Gastroesophageal sphincter (tissue), 4 donors: ENCODE results near the gene PLAC8. TPM values are rescaled to one million over a fixed set of nuclear protein-coding genes. Genes with fewer than 3 reads are reported as not detected.

Source experiments
- ATAC-seq: fragments of 150-250 bp; one replicate; pipeline ENCODE4 v1.9.1; 2016; ENCODE audit warnings: mild to moderate bottlenecking, moderate library complexity
- H3K27ac ChIP-seq, 4 donors: fragments of 200-600 bp; sonication (generic) in 3 of 4; 1 replicate in 3 of 4; 2 replicates in 1 of 4; pipeline ENCODE4 v1.5.1; 2016 to 2019
- H3K27me3 ChIP-seq: fragments of 200-600 bp; sonication (generic); one replicate; pipeline ENCODE4 v1.5.1; 2019
- H3K36me3 ChIP-seq, 2 donors: fragments of 200-600 bp; sonication (generic); one replicate each; pipeline ENCODE4 v1.5.1; 2019; ENCODE audit warnings: control low read depth in 1 of 2
- H3K4me1 ChIP-seq, 3 donors: fragments of 200-600 bp; sonication (generic); 1 replicate in 2 of 3; 2 replicates in 1 of 3; pipeline ENCODE4 v1.5.1; 2016 to 2019; ENCODE audit warnings: control low read depth in 2 of 3
- H3K4me3 ChIP-seq, 2 donors: fragments of 200-600 bp; sonication (generic); one replicate each; pipeline ENCODE4 v1.5.1; 2019; ENCODE audit warnings: mild to moderate bottlenecking in 1 of 2, moderate library complexity in 1 of 2
- H3K9me3 ChIP-seq, 3 donors: fragments of 200-600 bp; sonication (generic); one replicate each; pipeline ENCODE4 v1.5.1; 2017 to 2019; ENCODE audit warnings: control low read depth in 2 of 3
- CTCF ChIP-seq, 4 experiments: fragments of 200-600 bp in 2 of 4; fragments of 450-650 bp in 2 of 4; sonication (generic) in 1 of 4; IDR thresholded peaks; one replicate each; pipeline ENCODE4 v1.5.1; 2017 to 2019; ENCODE audit warnings: antibody characterized with exemption in 4 of 4, mild to moderate bottlenecking in 2 of 4, moderate library complexity in 2 of 4
- EP300 ChIP-seq: sonication (generic); formaldehyde crosslinking; IDR thresholded peaks from one replicate; pipeline ENCODE4 v1.6.1; 2017; ENCODE audit warnings: antibody characterized with exemption, mild to moderate bottlenecking
- POLR2A ChIP-seq, 2 donors: fragments of 450-650 bp; IDR thresholded peaks; one replicate each; pipeline ENCODE4 v1.6.1; 2017; ENCODE audit warnings: antibody characterized with exemption in 2 of 2, mild to moderate bottlenecking in 2 of 2, moderate library complexity in 1 of 2
- POLR2AphosphoS5 ChIP-seq: sonication (generic); formaldehyde crosslinking; IDR thresholded peaks from one replicate; pipeline ENCODE4 v1.6.1; 2017; ENCODE audit warnings: antibody characterized with exemption
- WGBS, 2 donors: methylation state at CpG; one replicate each; pipeline ENCODE4 v1.1.5; 2018; ENCODE audit warnings: low coverage in 1 of 2; 5-methylcytosine and 5-hydroxymethylcytosine counted together
- total RNA-seq, 4 donors: library from RNA; depleted of rRNA; stranded (reverse); fragments of >200 nt; gene quantifications; one replicate each; pipeline ENCODE4 v1.1.0, GENCODE V29; 2016

The PLAC8 gene
- total RNA-seq, 4 donors from 2014 or later: 2.0 to 32.0 (median 2.6) TPM; not detected in 1

GRCh38 chr4:83110223-83110945 lies 4.1 kb downstream of the PLAC8 start:
- H3K4me1 ChIP-seq: peaks cover 0 to 18% (median 0%) of the 10 kb centered on the region in 3 donors
- no peaks in the 10 kb centered on the region for H3K27me3 ChIP-seq
- H3K36me3 ChIP-seq: no peaks in the 10 kb centered on the region
- ATAC-seq: peak; percentile 82
- H3K27ac ChIP-seq: peak overlapping the region in 2 of 4 donors; percentile 46 to 73
- H3K9me3 ChIP-seq: no peaks in the 10 kb centered on the region
- TF ChIP-seq CTCF (IDR thresholded peaks at IDR 0.05) (peak in 2 of 4 experiments; percentile 44 to 69), POLR2A (IDR thresholded peaks at IDR 0.05) (no peak)
- 12% methylated on average over 5 to 11 of the region's 18 CpGs for WGBS, 2 donors
- H3K4me3 ChIP-seq: peak overlapping the region; percentile 41 to 59

GRCh38 chr4:83109480-83110222 lies 4.9 kb downstream of the PLAC8 start:
- Histone ChIP-seq H3K27me3 (no peaks in the 10 kb centered on the region), H3K4me3 (peak overlapping the region; percentile 41 to 59), H3K4me1 (peaks cover 0 to 18% (median 0%) of the 10 kb centered on the region in 3 donors), H3K36me3 (no peaks in the 10 kb centered on the region), H3K9me3 (no peaks in the 10 kb centered on the region), H3K27ac (peak overlapping the region in 2 of 4 donors; percentile 46 to 73)
- TF ChIP-seq POLR2AphosphoS5 (no peak), POLR2A (IDR thresholded peaks at IDR 0.05) (no peak), CTCF (IDR thresholded peaks at IDR 0.05) (no peak), EP300 (no peak)
- peak; percentile 74 for ATAC-seq
- WGBS, 2 donors: 0 to 5% methylated on average over 1 to 4 of the region's 64 CpGs

GRCh38 chr4:83108101-83108861 lies 6.2 kb downstream of the PLAC8 start:
- no peaks in the 10 kb centered on the region for H3K9me3 ChIP-seq
- H3K4me1 ChIP-seq: peaks cover 0 to 18% (median 0%) of the 10 kb centered on the region in 3 donors
- 88 to 100% methylated on average over 3 to 8 of the region's 26 CpGs for WGBS, 2 donors
- H3K27ac ChIP-seq: no peak overlapping the region
- TF ChIP-seq POLR2AphosphoS5: no peak
- no peak for TF ChIP-seq EP300
- no peak for TF ChIP-seq CTCF (IDR thresholded peaks at IDR 0.05)
- no peak for TF ChIP-seq POLR2A (IDR thresholded peaks at IDR 0.05)
- no peak overlapping the region for H3K4me3 ChIP-seq
- H3K27me3 ChIP-seq: no peaks in the 10 kb centered on the region
- no peak for ATAC-seq
- H3K36me3 ChIP-seq: no peaks in the 10 kb centered on the region

- no CpG with 5 or more reads among the region's 9 CpGs for WGBS, 2 donors
- Histone ChIP-seq H3K4me1 (peaks cover 0 to 18% (median 0%) of the 10 kb centered on the region in 3 donors), H3K9me3 (no peaks in the 10 kb centered on the region), H3K36me3 (no peaks in the 10 kb centered on the region), H3K27me3 (no peaks in the 10 kb centered on the region), H3K27ac (no peak overlapping the region), H3K4me3 (no peak overlapping the region)
- TF ChIP-seq CTCF (IDR thresholded peaks at IDR 0.05) (no peak), POLR2A (IDR thresholded peaks at IDR 0.05) (no peak), EP300 (no peak), POLR2AphosphoS5 (no peak)
- ATAC-seq: no peak
These were observed 6.9 kb downstream of the PLAC8 start for GRCh38 chr4:83107631-83108030.
